Fibroblast of the aortic adventitia (primary cell): ENCODE measurements around the gene TNFSF15. TPM values are rescaled to one million over a fixed set of nuclear protein-coding genes. Genes with fewer than 3 reads are reported as not detected.

Experiments
- DNase-seq: peaks from one replicate; pipeline ENCODE4 v3.0.0-alpha.2; 2010; ENCODE audit warnings: low read depth
- H3K4me3 ChIP-seq: 2 replicates; pipeline ENCODE4 v1.5.1; 2011; ENCODE audit warnings: low read depth, mild to moderate bottlenecking, control low read depth, low read length, moderate library complexity
- total RNA-seq: library from RNA; depleted of rRNA; stranded (reverse); fragments of >200 nt; gene quantifications from 2 replicates; pipeline ENCODE4 v1.2.3, GENCODE V29; 2012; ENCODE audit warnings: low replicate concordance
- TF ChIP-seq, protein P1 (sequence below): IDR thresholded peaks from 2 replicates; pipeline ENCODE4 v1.5.1; 2011; ENCODE audit warnings: mild to moderate bottlenecking, low read length, control low read depth, inconsistent platforms; ENCODE audit not compliant: insufficient read depth

TNFSF15 gene
- total RNA-seq, 1 donor = 2.4 TPM

DNA sequence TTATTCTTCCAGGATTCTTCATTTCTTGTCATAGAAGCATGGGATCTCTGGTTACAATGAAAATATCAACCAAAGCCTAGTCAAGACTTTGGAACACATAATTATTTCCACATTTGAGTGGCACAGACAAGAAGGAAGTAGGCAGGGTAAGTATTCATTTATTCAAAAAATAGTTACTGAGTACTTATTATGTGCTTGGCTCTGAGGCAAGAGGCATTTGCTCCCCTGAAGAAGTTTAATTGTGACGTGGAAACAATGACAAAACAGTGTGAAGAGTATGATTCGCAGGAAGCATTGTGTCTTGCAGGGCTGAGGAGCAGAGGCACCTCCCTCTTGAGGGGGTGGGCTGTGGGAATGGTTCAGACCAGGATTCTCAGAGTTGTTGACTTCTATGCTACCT, 45.0 kb upstream of the TNFSF15 start:
- H3K4me3 ChIP-seq = no peak overlapping the region
- no peak for DNase-seq
- TF ChIP-seq, protein P1, sequence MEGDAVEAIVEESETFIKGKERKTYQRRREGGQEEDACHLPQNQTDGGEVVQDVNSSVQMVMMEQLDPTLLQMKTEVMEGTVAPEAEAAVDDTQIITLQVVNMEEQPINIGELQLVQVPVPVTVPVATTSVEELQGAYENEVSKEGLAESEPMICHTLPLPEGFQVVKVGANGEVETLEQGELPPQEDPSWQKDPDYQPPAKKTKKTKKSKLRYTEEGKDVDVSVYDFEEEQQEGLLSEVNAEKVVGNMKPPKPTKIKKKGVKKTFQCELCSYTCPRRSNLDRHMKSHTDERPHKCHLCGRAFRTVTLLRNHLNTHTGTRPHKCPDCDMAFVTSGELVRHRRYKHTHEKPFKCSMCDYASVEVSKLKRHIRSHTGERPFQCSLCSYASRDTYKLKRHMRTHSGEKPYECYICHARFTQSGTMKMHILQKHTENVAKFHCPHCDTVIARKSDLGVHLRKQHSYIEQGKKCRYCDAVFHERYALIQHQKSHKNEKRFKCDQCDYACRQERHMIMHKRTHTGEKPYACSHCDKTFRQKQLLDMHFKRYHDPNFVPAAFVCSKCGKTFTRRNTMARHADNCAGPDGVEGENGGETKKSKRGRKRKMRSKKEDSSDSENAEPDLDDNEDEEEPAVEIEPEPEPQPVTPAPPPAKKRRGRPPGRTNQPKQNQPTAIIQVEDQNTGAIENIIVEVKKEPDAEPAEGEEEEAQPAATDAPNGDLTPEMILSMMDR = no peak

DNA sequence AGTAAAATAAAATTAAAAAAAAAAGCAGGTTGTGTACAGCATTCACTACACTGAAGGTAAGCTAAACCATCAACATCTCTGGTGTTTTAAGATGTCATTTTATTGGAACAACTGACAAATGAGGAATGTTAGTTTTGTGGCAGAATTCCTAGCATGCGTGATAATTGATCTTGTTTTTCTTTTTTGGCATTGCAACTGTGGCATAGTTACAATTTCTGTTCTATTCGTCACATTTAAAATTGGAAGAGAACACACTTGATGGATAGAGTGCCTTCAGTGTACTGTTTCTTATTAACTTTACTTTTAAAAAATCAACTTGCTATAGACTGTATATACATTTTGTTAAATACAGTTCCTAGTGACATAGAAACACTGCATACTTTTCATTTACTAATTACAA, 43.6 kb upstream of the TNFSF15 start:
- peak; percentile 37 for DNase-seq
- H3K4me3 ChIP-seq = no peak overlapping the region
- TF ChIP-seq, protein P1 = no peak

DNA sequence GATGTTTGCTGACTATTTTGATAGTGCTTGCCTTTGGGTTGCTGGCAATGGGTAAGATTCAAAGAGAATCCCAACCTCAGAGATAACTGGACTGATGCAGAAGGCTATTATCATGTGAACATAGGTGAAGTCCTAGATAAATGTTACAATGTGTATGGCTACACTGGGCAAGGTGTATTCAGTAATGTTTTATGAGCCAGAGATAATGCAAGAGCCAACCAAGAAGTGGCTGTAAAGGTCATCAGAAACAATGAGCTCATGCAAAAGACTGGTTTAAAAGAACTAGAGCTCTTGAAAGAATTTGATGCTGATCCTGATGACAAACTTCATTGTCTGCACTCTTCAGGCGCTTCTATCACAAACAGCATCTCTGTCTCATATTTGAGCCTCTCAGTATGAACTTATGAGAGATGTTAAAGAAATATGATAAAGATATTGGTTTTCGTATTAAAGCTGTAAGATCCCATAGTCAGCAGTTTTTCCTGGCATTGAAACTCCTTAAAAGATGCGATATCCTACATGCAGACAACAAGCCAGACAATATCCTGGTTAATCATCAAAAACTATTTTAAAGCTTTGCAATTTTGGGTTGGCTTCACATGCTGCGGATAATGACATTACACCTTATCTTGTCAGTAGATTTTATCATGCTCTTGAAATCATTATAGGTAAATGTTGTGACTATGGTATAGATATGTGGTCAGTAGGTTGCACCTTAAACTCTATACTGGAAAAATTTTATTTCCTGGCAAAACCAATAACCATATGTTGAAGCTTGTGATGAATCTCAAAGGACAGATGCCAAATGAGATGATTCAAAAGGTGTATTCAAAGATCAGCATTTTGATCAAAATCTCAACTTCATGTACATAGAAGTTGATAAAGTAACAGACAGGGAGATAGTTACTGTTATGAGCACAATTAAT, 41.9 kb upstream of the TNFSF15 start:
- no peak overlapping the region for H3K4me3 ChIP-seq
- TF ChIP-seq, protein P1 = no peak
- no peak for DNase-seq

DNA sequence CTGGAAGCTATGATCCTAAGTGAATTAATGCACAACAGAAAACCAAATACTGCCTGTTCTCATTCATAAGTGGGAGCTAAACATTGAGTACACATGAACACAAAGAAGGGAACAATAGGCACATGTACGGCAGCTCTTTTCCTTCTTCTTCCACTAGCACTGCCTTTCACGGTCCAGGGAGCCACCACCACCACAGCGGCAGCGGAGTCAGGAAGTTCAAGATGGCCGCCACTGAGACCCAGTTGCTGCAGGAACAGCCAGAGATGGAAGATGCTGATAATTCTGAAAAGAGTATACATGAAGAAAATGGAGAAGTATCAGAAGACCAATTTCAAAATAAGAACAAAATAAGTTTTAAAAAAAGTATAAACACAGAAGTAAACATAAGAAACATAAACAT, 39.5 kb upstream of the TNFSF15 start:
- TF ChIP-seq, protein P1 = no peak
- DNase-seq = no peak
- no peak overlapping the region for H3K4me3 ChIP-seq

DNA sequence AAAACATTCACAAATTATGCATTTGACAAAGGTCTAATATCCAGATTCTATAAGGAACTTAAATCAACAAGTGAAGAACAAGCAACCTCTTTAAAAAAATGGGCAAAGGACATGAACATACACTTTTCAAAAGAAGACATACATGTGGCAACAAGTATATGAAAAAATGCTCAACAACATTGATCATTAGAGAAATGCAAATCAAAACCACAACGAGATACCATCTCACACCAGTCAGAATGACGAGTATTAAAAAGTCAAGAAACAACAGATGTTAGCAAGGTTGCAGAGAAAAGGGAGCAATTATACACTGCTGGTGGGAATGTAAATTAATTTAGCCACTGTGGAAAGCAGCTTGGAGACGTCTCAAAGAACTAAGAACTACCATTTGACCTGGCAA, 38.9 kb upstream of the TNFSF15 start:
- no peak overlapping the region for H3K4me3 ChIP-seq
- no peak for DNase-seq
- TF ChIP-seq, protein P1 = no peak

DNA sequence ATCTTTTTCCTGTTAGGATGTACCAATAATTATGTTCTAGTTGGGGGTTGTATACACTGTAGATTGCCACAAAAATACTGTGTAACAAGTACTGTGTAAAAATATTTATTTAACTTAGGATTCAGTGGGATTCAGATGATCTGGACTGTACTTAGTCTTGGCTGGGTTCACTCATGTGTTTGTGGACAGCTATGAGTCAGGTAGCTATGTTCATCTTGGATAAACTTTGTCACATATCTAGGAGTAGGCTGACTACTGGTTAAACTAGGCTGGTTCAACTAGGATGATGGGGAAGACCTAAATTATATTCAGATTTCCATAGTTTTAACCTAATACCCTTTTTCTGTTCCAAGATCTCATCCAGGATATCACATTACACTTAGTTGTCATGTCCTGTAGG, 32.1 kb upstream of the TNFSF15 start:
- DNase-seq = no peak
- TF ChIP-seq, protein P1 = no peak
- H3K4me3 ChIP-seq = no peak overlapping the region
